Suprapubic skin (tissue), 4 donors: ENCODE data around the gene CASTOR1. TPM values are rescaled to one million over a fixed set of nuclear protein-coding genes. Genes with fewer than 3 reads are reported as not detected.

Source experiments
- DNase-seq, 2 donors: peaks; one replicate each; pipeline ENCODE4 v3.0.0-alpha.2; 2019; ENCODE audit warnings: low spot score in 2 of 2
- H3K27ac ChIP-seq: fragments of 200-600 bp; sonication (generic); one replicate; pipeline ENCODE4 v1.5.1; 2019
- H3K27me3 ChIP-seq: fragments of 200-600 bp; sonication (generic); one replicate; pipeline ENCODE4 v1.5.1; 2019
- H3K36me3 ChIP-seq: fragments of 200-600 bp; sonication (generic); one replicate; pipeline ENCODE4 v1.5.1; 2019
- H3K4me1 ChIP-seq: fragments of 200-600 bp; sonication (generic); one replicate; pipeline ENCODE4 v1.5.1; 2019
- H3K4me3 ChIP-seq: fragments of 200-600 bp; sonication (generic); one replicate; pipeline ENCODE4 v1.5.1; 2019; ENCODE audit warnings: mild to moderate bottlenecking
- H3K9me3 ChIP-seq: fragments of 200-600 bp; sonication (generic); one replicate; pipeline ENCODE4 v1.5.1; 2019
- EP300 ChIP-seq: sonication (generic); formaldehyde crosslinking; IDR thresholded peaks from one replicate; pipeline ENCODE4 v1.6.1; 2017; ENCODE audit warnings: antibody characterized with exemption
- POLR2A ChIP-seq, 2 donors: fragments of 450-650 bp; IDR thresholded peaks; one replicate each; pipeline ENCODE4 v1.6.1; 2017; ENCODE audit warnings: antibody characterized with exemption in 2 of 2, mild to moderate bottlenecking in 2 of 2, moderate library complexity in 2 of 2
- POLR2AphosphoS5 ChIP-seq, 3 donors: sonication (generic); formaldehyde crosslinking; IDR thresholded peaks; one replicate each; pipeline ENCODE4 v1.6.1; 2017; ENCODE audit warnings: antibody characterized with exemption in 3 of 3
- WGBS: methylation state at CpG from one replicate; pipeline ENCODE4 v1.1.5; 2018; 5-methylcytosine and 5-hydroxymethylcytosine counted together
- total RNA-seq, 4 donors: library from RNA; depleted of rRNA; stranded (reverse); fragments of >200 nt; gene quantifications; one replicate each; pipeline ENCODE4 v1.1.0, GENCODE V29; 2016
- TF ChIP-seq, protein P1 (sequence below), 2 donors: fragments of 200-600 bp in 1 of 2; fragments of 450-650 bp in 1 of 2; sonication (generic) in 1 of 2; IDR thresholded peaks; one replicate each; pipeline ENCODE4 v1.5.1; 2016 to 2019; ENCODE audit warnings: antibody characterized with exemption in 2 of 2, mild to moderate bottlenecking in 1 of 2, moderate library complexity in 1 of 2

CASTOR1 gene
- total RNA-seq, 4 donors from 2014 or later, result 16.3 to 22.8 (median 20.6) TPM

DNA sequence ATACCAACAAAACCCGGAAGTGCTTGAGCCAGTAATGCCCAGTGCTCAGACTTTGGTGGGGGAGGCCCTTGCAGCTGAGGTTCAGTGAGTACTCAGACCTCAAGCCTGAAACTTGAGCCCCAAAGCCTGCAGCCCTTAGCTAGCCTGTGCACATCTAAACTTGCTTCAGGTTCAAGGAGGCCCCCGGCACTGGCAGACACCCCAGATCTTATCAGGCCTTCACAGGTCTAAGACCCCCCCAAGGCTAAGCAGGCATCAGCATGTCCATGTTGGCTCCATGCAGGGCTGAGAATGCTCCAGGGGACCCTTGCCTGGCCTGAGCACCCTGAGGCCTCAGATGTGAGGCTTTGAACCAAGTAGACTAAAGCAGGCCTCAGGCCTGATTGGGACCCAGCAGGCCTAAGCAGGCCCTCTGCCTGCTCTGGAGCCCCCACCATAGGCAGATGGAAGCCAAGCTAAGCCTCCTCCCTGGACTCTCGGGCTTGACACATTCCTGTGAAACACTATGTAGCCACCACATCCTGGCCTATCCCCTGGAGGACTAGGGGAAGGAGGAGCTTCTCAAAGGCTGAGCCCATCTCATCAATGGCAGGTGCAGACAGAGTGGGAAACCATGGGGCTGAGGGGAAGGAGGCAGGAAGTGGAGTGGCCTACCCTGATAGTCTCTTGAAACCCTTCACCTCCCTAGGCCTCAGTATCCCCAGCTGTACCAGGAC is 1.2 kb upstream of the CASTOR1 start:
- TF ChIP-seq POLR2AphosphoS5 (IDR thresholded peaks at IDR 0.05) (no peak), POLR2A (IDR thresholded peaks at IDR 0.05) (no peak), EP300 (no peak)
- TF ChIP-seq, protein P1, sequence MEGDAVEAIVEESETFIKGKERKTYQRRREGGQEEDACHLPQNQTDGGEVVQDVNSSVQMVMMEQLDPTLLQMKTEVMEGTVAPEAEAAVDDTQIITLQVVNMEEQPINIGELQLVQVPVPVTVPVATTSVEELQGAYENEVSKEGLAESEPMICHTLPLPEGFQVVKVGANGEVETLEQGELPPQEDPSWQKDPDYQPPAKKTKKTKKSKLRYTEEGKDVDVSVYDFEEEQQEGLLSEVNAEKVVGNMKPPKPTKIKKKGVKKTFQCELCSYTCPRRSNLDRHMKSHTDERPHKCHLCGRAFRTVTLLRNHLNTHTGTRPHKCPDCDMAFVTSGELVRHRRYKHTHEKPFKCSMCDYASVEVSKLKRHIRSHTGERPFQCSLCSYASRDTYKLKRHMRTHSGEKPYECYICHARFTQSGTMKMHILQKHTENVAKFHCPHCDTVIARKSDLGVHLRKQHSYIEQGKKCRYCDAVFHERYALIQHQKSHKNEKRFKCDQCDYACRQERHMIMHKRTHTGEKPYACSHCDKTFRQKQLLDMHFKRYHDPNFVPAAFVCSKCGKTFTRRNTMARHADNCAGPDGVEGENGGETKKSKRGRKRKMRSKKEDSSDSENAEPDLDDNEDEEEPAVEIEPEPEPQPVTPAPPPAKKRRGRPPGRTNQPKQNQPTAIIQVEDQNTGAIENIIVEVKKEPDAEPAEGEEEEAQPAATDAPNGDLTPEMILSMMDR (IDR thresholded peaks at IDR 0.05), result no peak
- Histone ChIP-seq H3K27me3 (no peaks in the 10 kb centered on the region), H3K36me3 (peaks cover 49% of the 10 kb centered on the region), H3K4me3 (peak overlapping the region; percentile 88), H3K27ac (peak overlapping the region; percentile 92), H3K4me1 (peaks cover 65% of the 10 kb centered on the region), H3K9me3 (no peaks in the 10 kb centered on the region)
- 30% methylated on average over 2 of the region's 3 CpGs for WGBS
- no peak for DNase-seq

- 13% methylated on average over 5 of the region's 12 CpGs for WGBS
- Histone ChIP-seq H3K4me3 (peak overlapping the region; percentile 88), H3K4me1 (peaks cover 65% of the 10 kb centered on the region), H3K27me3 (no peaks in the 10 kb centered on the region), H3K36me3 (peaks cover 49% of the 10 kb centered on the region), H3K27ac (peak overlapping the region; percentile 92), H3K9me3 (no peaks in the 10 kb centered on the region)
- TF ChIP-seq EP300 (no peak), POLR2AphosphoS5 (IDR thresholded peaks at IDR 0.05) (no peak), POLR2A (IDR thresholded peaks at IDR 0.05) (no peak)
- TF ChIP-seq, protein P1 (IDR thresholded peaks at IDR 0.05), result no peak
- DNase-seq, result no peak
These were observed 642 bp upstream of the CASTOR1 start for GRCh38 chr22:30289980-30290313.

DNA sequence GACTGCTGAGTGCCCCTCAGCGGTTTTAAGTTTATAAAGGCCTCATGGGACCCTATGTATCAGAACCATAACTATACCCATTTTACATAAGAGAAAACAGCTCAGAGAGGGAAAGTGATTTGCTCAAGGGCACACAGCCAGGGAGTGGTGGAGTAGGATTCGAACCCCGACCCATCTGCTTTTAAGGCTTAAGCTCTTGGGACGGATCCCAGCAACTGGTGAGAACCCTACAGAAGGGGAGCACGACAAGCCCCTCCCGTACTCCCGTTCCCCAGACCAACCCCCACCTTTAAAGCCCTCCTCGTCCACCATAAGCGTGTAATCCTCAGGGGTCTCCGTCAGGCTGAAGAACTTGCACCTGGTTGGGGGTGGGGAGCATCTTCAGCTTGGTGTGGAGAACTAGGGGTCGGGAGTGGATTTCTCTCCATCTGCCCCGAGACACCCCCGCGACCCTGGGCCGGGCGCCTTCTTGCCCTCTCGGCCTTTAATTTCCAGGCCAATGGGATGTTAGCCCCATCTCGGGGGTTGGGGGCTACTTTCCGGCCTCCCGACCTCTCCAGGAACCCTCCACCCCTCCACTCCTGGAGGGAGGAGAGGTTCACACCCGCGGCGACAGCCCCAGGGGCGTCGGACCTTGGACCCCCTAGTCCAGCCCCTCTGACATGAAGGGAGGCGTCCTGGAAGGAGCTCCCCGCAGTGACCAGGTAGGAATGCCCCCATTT is 725 bp downstream of the CASTOR1 start:
- Histone ChIP-seq H3K9me3 (no peaks in the 10 kb centered on the region), H3K4me3 (peak overlapping the region; percentile 88), H3K27ac (peak overlapping the region; percentile 92), H3K4me1 (peaks cover 53% of the 10 kb centered on the region), H3K36me3 (peaks cover 49% of the 10 kb centered on the region), H3K27me3 (no peaks in the 10 kb centered on the region)
- WGBS, result 11% methylated on average over 24 of the region's 27 CpGs
- TF ChIP-seq, protein P1 (IDR thresholded peaks at IDR 0.05), result no peak
- TF ChIP-seq EP300, result no peak
- TF ChIP-seq POLR2A (IDR thresholded peaks at IDR 0.05), result no peak
- TF ChIP-seq POLR2AphosphoS5 (IDR thresholded peaks at IDR 0.05), result no peak
- no peak for DNase-seq

GRCh38 chr22:30287648-30288418 is 1.5 kb downstream of the CASTOR1 start:
- Histone ChIP-seq H3K27ac (peak overlapping the region; percentile 92), H3K9me3 (no peaks in the 10 kb centered on the region), H3K27me3 (no peaks in the 10 kb centered on the region), H3K4me3 (peak overlapping the region; percentile 88), H3K4me1 (peaks cover 45% of the 10 kb centered on the region), H3K36me3 (peaks cover 43% of the 10 kb centered on the region)
- 20% methylated on average over 3 of the region's 5 CpGs for WGBS
- DNase-seq, result peak; percentile 92
- TF ChIP-seq, protein P1 (IDR thresholded peaks at IDR 0.05), result peak; percentile 69 to 76
- TF ChIP-seq POLR2A (IDR thresholded peaks at IDR 0.05) (no peak), POLR2AphosphoS5 (IDR thresholded peaks at IDR 0.05) (peak in 1 of 3 donors; percentile 7)
